GM10248 (cell line): ENCODE data around the gene EHMT2.

ENCODE experiments used
- CTCF ChIA-PET: fragments of 300-600 bp; sonication (Branson Sonifier 250); formaldehyde crosslinking; extraction: SDS; loops from one replicate; lab custom pipeline; 2021; ENCODE audit warnings: antibody characterized with exemption; lab: Yijun Ruan, JAX
- POLR2A ChIA-PET: fragments of 350-650 bp; sonication (Branson Sonifier 250); formaldehyde crosslinking; extraction: SDS; loops from one replicate; lab custom pipeline; 2020; ENCODE audit warnings: antibody characterized with exemption; lab: Yijun Ruan, JAX
- DNase-seq: peaks from one replicate; pipeline ENCODE4 v3.0.0; 2012; ENCODE audit errors: extremely low spot score
- TF ChIP-seq, protein P1 (sequence below): IDR thresholded peaks from 2 replicates; pipeline ENCODE4 v1.5.1; 2012; ENCODE audit warnings: mild to moderate bottlenecking, low read depth; ENCODE audit errors: extremely low read depth, missing control alignments, control extremely low read depth

EHMT2 gene

DNA sequence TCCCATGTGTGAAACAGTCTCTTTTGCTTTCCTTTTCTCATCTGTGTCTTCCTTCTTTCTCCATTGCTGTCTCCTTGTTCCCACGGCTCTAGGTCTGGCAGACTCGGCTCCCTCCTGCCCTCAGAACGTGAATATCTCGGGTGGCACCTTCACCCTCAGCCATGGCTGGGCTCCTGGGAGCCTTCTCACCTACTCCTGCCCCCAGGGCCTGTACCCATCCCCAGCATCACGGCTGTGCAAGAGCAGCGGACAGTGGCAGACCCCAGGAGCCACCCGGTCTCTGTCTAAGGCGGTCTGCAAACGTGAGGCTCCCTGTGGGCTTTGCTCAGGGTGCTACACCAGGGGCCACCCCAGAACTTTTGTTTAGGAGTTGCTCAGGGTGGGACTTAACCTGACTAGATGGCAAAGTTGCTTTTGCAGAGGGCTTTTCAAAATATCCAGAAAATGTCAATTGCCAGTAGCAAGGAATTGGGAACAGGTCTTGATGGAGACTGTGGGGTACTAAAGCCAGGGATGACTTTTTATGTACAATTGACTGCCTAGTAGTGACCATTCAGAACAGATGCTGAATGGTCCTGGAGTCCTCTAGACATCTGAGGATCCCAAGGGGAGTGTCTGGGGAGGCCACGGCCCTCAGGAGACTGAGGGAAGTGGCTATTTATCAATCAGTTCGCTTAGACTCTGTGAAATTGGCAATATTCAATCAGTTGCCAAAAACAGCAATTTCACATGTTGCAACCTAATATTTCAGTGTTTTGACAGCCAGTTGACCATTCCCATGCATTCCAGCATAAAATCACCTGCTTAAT is 30.6 kb upstream of the EHMT2 start:
- POLR2A ChIA-PET: no interaction called here
- DNase-seq: no peak
- CTCF ChIA-PET: no interaction called here
- TF ChIP-seq, protein P1, sequence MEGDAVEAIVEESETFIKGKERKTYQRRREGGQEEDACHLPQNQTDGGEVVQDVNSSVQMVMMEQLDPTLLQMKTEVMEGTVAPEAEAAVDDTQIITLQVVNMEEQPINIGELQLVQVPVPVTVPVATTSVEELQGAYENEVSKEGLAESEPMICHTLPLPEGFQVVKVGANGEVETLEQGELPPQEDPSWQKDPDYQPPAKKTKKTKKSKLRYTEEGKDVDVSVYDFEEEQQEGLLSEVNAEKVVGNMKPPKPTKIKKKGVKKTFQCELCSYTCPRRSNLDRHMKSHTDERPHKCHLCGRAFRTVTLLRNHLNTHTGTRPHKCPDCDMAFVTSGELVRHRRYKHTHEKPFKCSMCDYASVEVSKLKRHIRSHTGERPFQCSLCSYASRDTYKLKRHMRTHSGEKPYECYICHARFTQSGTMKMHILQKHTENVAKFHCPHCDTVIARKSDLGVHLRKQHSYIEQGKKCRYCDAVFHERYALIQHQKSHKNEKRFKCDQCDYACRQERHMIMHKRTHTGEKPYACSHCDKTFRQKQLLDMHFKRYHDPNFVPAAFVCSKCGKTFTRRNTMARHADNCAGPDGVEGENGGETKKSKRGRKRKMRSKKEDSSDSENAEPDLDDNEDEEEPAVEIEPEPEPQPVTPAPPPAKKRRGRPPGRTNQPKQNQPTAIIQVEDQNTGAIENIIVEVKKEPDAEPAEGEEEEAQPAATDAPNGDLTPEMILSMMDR: no peak

DNA sequence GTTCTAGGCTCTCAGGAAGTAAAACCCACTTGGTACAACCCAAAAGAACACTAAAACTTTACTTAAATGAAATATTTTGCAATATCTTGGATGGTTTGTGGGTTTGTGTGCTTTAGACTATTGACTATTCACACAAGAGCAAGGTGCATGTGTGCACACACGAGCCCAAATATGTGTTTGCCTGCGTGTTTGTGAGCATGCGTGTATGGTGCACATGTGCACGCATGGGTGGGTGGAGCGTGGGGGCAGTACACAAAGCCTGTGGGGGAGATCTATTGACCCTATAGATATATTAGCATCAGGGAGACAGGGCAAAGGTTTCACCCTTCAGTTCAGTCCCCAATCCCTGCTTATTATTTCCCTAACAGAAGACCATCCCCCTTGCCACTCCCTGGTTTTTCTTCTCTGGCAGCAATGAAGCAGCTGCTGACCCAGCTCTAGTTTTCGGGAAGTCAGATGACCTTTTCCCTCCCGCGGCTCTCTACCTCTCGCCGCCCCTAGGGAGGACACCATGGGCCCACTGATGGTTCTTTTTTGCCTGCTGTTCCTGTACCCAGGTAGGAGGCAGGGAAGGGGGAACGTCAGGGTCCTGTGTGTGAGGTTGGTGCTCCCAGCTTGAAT is 29.9 kb upstream of the EHMT2 start, which contains the start of gene C2:
TSS of gene C2 (plus strand) at position 476 of the 621 bp plus-strand sequence. CDS start at position 512, 36 bp downstream.
- POLR2A ChIA-PET: no interaction called here
- no peak for DNase-seq
- CTCF ChIA-PET: no interaction called here
- TF ChIP-seq, protein P1: no peak

DNA sequence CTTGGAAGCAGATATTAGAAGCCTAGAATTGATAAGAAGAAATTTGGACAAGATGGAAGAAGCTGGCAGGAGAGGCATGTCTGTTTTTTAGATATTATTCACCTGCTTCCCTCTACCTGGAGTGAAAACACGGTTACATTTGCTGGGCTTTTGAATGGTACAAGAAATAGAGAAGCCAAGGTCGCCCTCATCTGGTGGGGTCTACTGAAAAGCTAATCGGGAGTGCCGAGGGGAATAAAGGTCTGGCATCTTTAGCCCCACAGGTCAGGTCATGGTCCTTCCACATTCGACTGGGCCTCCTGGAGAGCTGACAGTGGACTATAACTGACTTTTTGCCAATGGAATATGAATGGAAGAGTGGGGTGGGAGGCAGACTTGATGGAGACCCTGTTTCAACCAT is 25.4 kb upstream of the EHMT2 start:
- POLR2A ChIA-PET: no interaction called here
- TF ChIP-seq, protein P1: peak; percentile 55
- DNase-seq: no peak
- CTCF ChIA-PET: interaction anchor here (1.0 to 2.8 kb wide), 5 partner anchors 9 to 42 kb away, joined by 3 to 10 read pairs (median 5); no protein-coding TSS in a partner anchor

DNA sequence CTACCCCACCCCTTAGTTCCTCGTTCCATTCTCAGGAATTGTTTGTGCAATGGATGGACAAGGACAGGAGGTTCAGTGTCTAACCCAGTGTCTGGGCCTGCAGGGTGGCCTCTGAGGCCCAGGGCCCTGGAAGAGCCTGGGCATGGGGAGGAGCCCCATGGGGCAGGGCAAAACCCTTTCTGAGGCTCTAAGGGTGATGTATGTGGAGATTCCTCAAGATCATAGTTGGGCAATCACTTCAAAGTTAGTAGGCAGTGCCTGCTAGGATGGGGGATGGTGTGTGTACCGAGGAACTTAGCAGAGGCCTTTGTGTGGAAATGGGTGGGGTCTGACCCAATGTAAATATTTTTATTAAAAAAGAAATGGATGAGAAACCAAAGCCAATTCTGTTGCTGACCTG is 23.3 kb upstream of the EHMT2 start:
- ChIA-PET CTCF (interaction anchor here (0.7 to 1.5 kb wide), 5 partner anchors 9 to 33 kb away, joined by 3 to 4 read pairs (median 4); no protein-coding TSS in a partner anchor), POLR2A (interaction anchor here (1.2 kb wide), 1 partner anchor 58 kb away, joined by 3 read pairs; the partner anchor contains the start of gene NEU1)
- TF ChIP-seq, protein P1: no peak
- DNase-seq: no peak

DNA sequence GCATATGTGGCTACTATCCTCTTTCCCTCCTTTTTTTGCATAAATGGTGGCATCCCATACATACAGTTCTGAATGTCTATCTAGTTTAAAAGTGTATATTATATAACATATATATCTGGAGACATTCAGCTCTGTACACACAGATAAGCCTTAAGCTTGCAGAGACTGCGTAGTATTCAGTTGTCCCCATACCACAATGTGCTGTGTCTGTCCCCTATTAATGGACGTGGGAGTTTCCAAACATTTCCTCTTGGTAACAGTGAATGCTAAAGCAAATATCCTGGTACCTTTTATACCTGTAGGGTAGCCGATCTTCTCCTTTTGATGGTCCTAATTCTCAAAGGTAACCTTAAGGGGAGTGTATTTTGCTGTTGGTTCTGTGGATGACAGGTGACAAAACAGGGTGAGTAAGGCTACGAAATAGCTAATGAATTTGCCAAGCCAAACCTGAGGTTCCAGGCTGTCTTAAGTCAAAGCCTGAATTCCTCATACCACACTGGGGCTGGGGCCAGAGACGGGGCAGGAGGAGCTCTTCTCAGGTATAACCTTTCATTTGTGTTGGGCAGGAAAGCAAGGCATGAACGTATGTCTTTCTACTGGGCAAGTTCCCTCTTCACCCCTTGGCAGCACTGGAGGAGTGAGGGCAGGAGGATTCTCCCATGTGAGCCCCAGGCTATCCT is 22.3 kb upstream of the EHMT2 start:
- POLR2A ChIA-PET: no interaction called here
- TF ChIP-seq, protein P1: no peak
- CTCF ChIA-PET: interaction anchor here (0.9 to 1.4 kb wide), 4 partner anchors 10 to 247 kb away, joined by 3 to 4 read pairs (median 4); partner anchors contain the start of gene ZBTB12
- DNase-seq: no peak
